Osteocyte (in vitro differentiated cells): ENCODE results near the gene ERMAP. TPM values are rescaled to one million over a fixed set of nuclear protein-coding genes. Genes with fewer than 3 reads are reported as not detected.
"Not testable (repeated sequence)": the region's sequence is repeated elsewhere in the genome, so short reads cannot be mapped to it uniquely, and the experiment has no call there.

Source experiments
- DNase-seq: peaks from one replicate; pipeline ENCODE4 v3.0.0; 2021; ENCODE audit warnings: mixed read lengths; ENCODE audit not compliant: unreplicated experiment; ENCODE audit errors: extremely low spot score
- H3K27ac Mint-ChIP-seq: one replicate; pipeline ENCODE4 v1.8.0; 2021; ENCODE audit warnings: mild to moderate bottlenecking, mixed read lengths; ENCODE audit not compliant: unreplicated experiment
- H3K27me3 Mint-ChIP-seq: one replicate; pipeline ENCODE4 v1.8.0; 2021; ENCODE audit warnings: mixed read lengths; ENCODE audit not compliant: unreplicated experiment
- H3K36me3 Mint-ChIP-seq: one replicate; pipeline ENCODE4 v1.8.0; 2021; ENCODE audit warnings: mixed read lengths; ENCODE audit not compliant: unreplicated experiment
- H3K4me1 Mint-ChIP-seq: one replicate; pipeline ENCODE4 v1.8.0; 2021; ENCODE audit warnings: mixed read lengths; ENCODE audit not compliant: unreplicated experiment
- H3K4me3 Mint-ChIP-seq: one replicate; pipeline ENCODE4 v1.8.0; 2021; ENCODE audit warnings: mild to moderate bottlenecking, moderate library complexity, mixed read lengths; ENCODE audit not compliant: unreplicated experiment
- H3K9me3 Mint-ChIP-seq: one replicate; pipeline ENCODE4 v1.8.0; 2021; ENCODE audit warnings: mixed read lengths; ENCODE audit not compliant: unreplicated experiment
- CTCF ChIP-seq: fragments of 200-600 bp; sonication (generic); IDR thresholded peaks from 2 replicates; pipeline ENCODE4 v1.5.0; 2021; ENCODE audit warnings: antibody characterized with exemption, mild to moderate bottlenecking, moderate library complexity
- total RNA-seq: library from RNA; stranded (reverse); gene quantifications from 2 replicates; pipeline ENCODE4 v1.2.1, GENCODE V29; 2021

Gene ERMAP
- total RNA-seq, 1 donor from 2014 or later = 13.8 TPM

- no peak for DNase-seq
- Mint-ChIP-seq H3K27ac (no peak overlapping the region), H3K4me3 (no peak overlapping the region), H3K27me3 (no peaks in the 10 kb centered on the region), H3K4me1 (no peaks in the 10 kb centered on the region), H3K9me3 (no peaks in the 10 kb centered on the region), H3K36me3 (peaks cover 41% of the 10 kb centered on the region)
- TF ChIP-seq CTCF = no peak
Measured at GRCh38 chr1:42806171-42806570, 10.8 kb upstream of the ERMAP start.

GRCh38 chr1:42806593-42806992, 10.3 kb upstream of the ERMAP start:
- peaks cover 43% of the 10 kb centered on the region for H3K36me3 Mint-ChIP-seq
- no peak overlapping the region for H3K4me3 Mint-ChIP-seq
- no peaks in the 10 kb centered on the region for H3K9me3 Mint-ChIP-seq
- H3K27me3 Mint-ChIP-seq = no peaks in the 10 kb centered on the region
- no peak overlapping the region for H3K27ac Mint-ChIP-seq
- DNase-seq = no peak
- H3K4me1 Mint-ChIP-seq = no peaks in the 10 kb centered on the region
- no peak for TF ChIP-seq CTCF

GRCh38 chr1:42807056-42807668, 9.8 kb upstream of the ERMAP start:
- no peak for TF ChIP-seq CTCF
- H3K4me3 Mint-ChIP-seq = no peak overlapping the region
- no peaks in the 10 kb centered on the region for H3K9me3 Mint-ChIP-seq
- no peaks in the 10 kb centered on the region for H3K4me1 Mint-ChIP-seq
- peaks cover 43% of the 10 kb centered on the region for H3K36me3 Mint-ChIP-seq
- DNase-seq = no peak
- no peaks in the 10 kb centered on the region for H3K27me3 Mint-ChIP-seq
- H3K27ac Mint-ChIP-seq = no peak overlapping the region

GRCh38 chr1:42814815-42815214, 2.1 kb upstream of the ERMAP start:
- H3K9me3 Mint-ChIP-seq, H3K27ac Mint-ChIP-seq, H3K27me3 Mint-ChIP-seq, DNase-seq, H3K4me3 Mint-ChIP-seq: not testable (repeated sequence)
- peaks cover 25% of the 10 kb centered on the region for H3K4me1 Mint-ChIP-seq
- H3K36me3 Mint-ChIP-seq = peaks cover 15% of the 10 kb centered on the region

- DNase-seq = no peak
- Mint-ChIP-seq H3K27me3 (no peaks in the 10 kb centered on the region), H3K4me1 (peaks cover 29% of the 10 kb centered on the region)
Measured at GRCh38 chr1:42815941-42816584, 859 bp upstream of the ERMAP start.

More at GRCh38 chr1:42815941-42816584, 859 bp upstream of the ERMAP start:
- Mint-ChIP-seq H3K9me3 (no peaks in the 10 kb centered on the region), H3K4me3 (peak overlapping the region; percentile 84), H3K27ac (peak overlapping the region; percentile 88), H3K36me3 (peaks cover 11% of the 10 kb centered on the region)
- TF ChIP-seq CTCF = no peak
